Pons (tissue), 1 donor: ENCODE measurements around the gene VIT.

Experiments used
- DNase-seq: peaks from one replicate; pipeline ENCODE4 v3.0.0-alpha.2; 2016; ENCODE audit warnings: low spot score

VIT gene, protein sequence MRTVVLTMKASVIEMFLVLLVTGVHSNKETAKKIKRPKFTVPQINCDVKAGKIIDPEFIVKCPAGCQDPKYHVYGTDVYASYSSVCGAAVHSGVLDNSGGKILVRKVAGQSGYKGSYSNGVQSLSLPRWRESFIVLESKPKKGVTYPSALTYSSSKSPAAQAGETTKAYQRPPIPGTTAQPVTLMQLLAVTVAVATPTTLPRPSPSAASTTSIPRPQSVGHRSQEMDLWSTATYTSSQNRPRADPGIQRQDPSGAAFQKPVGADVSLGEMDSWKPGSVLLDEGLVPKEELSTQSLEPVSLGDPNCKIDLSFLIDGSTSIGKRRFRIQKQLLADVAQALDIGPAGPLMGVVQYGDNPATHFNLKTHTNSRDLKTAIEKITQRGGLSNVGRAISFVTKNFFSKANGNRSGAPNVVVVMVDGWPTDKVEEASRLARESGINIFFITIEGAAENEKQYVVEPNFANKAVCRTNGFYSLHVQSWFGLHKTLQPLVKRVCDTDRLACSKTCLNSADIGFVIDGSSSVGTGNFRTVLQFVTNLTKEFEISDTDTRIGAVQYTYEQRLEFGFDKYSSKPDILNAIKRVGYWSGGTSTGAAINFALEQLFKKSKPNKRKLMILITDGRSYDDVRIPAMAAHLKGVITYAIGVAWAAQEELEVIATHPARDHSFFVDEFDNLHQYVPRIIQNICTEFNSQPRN

DNA sequence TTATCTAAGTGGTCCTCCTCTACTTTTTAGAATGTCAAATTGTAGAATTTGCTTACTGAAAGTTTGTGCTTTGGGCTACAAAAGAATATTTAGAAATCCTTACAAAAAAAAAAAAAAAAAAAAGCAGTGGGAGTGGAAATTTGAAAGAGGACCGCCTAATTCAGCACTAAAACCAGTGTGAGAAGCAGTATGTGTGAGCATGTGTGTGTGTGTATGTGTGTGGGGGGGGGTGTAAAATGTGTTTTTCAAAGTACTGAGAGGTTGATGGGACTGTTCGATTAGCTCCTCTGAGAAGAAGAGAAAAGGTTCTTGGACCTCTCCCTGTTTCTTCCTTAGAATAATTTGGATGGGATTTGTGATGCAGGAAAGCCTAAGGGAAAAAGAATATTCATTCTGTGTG lies at the start of gene VIT:
Gene VIT (plus strand): TSS at position 175 of the 400 bp plus-strand sequence. CDS start 19,664 bp downstream, outside the sequence.
- DNase-seq: no peak

GRCh38 chr2:36650031-36650829 lies 46.3 kb upstream of the VIT start:
- DNase-seq: no peak

- no peak for DNase-seq
Observed at GRCh38 chr2:36653155-36653554, 43.4 kb upstream of the VIT start.

DNA sequence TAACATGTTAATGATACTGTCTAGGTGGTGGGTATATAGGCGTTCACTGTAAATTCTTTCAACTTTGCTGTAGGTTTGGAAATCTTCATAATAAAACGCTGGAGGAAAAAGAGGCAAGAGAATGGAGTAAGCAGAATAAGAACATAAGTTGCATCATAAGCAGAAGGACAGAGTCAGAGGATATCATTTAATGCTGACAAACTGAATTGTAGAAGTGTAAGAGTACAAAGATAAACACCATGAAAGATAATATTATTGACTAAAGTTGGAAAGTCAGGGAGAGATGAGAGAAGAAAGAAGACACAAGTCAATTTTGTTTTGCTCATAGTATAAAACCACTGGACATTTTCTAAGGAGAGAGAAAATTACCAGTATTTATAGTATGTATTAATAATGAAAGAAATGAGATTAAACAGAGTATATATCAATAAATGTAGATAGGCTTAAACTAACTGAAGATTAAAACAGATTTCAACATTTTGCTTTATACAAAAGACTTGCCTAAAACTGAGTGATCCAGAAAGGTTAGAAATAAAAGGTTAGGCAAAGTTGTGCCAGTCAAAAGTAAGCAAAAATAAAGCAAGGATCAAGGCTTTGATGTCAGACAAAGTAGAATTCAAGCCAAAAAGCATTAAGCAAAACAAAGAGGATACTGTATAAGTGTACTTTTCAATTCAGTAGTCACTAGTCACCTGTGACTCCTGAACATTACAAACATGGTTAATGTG lies 42.4 kb upstream of the VIT start:
- no peak for DNase-seq

DNA sequence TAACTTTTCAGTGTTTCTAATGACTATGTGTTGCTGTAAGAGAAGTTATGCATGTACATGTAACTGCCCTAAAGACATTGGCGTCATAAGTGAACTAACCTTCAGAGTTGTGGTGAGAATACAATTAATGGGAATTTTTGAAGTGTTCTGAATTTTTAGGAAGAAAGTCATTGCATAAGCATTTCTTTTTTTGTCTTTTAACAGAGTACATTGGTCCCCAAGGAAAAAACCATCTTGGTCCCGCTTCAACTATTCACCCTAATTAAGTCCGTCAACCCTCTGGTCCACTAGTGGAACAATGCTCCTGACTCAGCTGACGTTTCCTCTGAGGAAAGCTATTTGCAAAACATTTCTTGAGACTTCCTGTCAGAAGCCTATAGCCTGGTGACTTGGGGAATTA lies 41.1 kb upstream of the VIT start:
- no peak for DNase-seq

DNA sequence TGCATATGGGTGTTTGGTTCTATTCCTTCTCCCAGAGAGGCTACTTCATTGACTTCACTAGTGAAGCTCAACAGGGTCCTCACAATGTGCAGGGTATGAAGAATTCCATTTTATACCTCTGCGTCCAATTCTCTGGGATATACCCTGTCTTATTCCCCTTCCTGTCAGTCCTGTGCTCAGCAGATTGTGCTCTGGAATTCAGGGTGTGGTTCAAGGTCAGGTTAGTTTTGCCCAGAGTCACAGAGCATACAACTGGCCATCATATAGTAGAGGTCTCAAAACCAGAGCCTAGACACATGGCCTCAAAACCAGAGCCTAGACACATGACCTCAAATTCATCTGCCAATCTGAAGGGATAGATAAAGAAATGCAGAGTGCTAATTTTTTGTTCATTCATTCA lies 38.8 kb upstream of the VIT start:
- DNase-seq: no peak

DNA sequence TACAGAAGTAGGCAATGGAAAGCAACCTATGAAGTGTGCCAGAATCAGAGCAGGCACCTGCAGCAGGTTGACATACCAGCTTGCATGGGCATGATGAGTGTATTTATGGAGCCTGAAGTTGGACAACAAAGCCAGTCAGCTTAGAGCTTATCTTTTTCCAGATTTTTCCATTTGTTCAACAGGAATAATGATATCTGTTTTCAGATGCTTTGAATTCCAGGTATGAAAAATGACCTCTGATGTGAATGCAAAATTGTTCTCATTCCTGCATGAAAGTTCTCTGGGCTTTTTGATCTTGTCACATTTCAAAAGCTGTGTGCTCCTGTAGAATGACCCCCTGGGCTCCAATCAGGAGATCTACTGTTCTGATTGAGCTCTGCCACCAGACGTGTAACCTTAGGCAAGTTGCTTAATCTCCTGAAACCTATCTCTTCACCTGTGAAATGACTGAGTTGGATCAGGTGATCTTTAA lies 38.2 kb upstream of the VIT start:
- DNase-seq: no peak

- no peak for DNase-seq
Observed at GRCh38 chr2:36659218-36659617, 37.3 kb upstream of the VIT start.

DNA sequence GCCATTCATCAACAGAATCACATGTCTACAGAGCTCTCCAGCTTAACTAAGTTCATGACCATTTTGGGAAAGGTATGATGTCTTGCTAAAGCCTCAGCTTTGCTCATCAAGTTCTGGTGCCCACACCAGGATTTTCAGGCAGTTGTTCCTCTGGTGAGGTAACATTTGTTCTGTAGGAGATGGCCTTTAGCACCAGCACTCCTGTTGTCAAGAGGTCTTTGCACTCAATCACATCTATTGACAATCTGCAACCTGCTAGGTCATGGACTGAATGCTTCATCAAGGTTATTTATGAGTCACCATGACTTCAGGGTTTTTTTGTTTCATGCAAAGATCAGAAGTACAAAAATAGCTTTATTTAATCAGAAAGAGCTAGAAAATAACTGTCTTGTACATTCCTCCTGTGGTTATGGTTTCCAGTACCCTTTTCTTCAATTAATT lies 36.6 kb upstream of the VIT start:
- DNase-seq: no peak

DNA sequence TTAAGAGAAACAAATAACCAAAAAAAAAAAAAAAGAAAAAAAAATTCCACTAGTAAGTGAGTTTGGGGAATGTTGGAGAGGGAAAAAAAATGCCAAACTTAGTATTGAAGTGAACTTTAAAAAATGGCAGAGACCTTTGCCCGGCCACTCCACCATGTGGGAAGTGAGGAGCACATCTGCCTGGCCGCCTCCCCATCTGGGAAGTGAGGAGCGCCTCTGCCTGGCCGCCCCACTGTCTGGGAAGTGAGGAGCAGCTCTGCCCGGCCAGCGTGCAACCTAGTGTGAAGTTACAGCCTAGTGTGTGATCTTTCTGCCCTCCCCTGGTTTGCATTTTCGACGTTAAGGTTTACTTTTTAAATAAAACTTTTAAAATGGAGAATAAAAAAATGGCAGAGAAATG lies 33.9 kb upstream of the VIT start:
- DNase-seq: no peak

GRCh38 chr2:36663295-36663694 lies 33.2 kb upstream of the VIT start:
- DNase-seq: no peak

GRCh38 chr2:36663851-36664695 lies 32.4 kb upstream of the VIT start:
- DNase-seq: peak; percentile 92

DNA sequence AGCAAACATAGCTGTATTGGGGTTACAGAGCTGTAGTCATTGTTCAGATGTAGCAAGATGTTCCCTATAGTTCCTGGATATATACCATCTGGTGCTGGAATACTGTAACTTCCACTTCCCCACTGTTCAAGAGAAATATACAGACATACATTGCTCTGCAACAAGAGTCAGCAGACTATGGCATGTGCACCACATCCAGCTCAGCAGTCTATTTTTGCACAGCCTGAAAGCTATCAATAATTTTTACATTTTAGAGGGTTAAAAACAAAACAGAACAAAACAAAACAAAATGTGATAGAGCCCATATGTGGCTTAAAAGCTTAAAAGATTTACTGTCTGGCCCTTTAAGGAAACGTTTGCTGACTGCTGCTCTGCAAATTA lies 31.8 kb upstream of the VIT start:
- DNase-seq: no peak

- no peak for DNase-seq
Observed at GRCh38 chr2:36667931-36668330, 28.6 kb upstream of the VIT start.

DNA sequence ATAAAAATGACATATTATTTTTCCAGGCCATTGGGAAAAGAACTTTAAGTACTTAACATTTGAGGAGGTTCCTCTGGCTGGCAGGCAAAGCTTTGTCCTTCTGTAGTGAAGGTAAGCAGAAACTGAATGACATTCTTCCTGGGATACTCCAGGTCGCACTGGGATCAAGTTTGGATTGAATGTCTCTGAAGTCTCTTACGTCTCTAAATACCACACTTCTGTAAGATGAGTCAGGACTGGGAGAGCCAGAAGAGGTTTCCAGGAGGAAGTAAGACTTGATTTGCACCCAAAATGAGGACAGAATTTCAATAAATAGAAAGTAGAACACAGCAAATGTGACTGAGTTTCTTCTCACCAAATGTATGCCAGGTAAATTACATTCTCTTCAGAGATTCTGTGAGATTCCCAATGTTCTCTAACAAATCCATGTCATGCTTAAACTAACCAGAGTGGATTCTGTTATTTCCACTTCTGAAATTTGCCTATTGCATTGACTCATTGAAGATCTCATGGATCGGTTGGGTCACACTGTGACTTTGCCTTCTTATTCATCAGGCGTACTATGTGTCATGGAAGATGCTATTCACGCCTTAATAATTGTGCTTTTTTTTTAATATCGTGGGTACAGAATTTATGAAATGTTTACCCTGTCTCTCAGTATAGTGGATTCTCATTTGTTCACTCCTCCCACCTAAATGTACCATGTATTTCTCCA lies 25.5 kb upstream of the VIT start:
- no peak for DNase-seq

DNA sequence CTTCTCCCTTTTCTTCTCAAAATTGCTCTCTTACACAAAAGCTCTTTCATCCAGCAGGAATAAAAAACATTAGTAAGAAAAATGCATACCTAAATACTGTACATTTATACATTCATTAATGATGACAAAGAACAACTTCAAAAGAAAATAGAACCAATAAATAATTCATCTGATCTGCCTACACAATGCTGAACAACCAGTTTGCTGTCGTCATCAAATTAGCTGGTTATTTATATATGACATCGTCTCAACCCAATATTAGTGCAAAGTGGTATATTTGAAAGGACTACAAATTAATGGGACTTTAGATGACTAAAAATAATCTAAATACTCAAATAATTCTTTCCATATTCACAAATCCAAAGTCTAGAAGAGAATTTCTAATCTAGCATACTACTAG lies 24.8 kb upstream of the VIT start:
- no peak for DNase-seq

- peak; percentile 49 for DNase-seq
Observed at GRCh38 chr2:36672199-36672598, 24.3 kb upstream of the VIT start.

DNA sequence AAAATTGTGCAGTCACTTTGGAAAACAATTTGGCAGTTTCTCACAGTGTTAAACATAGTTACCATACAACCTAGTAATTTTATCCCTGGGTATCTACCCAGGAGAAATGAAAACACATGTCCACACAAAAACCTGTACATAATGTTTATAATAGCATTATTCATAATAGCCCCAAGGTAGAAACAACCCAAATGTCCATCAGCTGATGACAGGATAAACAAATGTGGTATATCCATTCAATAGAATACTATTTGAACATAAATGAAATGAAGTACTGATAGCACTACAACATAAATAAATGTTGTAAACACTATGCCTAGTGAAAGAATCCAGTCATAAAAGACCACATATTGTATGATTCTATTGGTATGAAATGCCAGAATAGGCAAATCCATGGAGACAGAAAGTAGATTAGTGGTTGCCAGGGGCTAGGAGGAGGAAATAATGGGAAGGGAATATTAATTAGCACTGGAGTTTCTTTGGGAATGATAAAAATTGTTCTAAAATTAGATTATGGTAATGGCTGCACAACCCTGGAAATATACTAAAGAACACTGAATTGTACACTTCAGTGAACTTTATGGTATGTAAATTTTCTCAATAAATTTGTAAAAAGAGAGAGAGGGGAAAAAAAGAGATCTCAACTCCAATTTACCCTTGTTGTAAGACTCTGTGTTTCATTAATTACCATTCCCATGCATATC lies 20.8 kb upstream of the VIT start:
- DNase-seq: no peak

GRCh38 chr2:36676364-36676763 lies 20.1 kb upstream of the VIT start:
- no peak for DNase-seq

GRCh38 chr2:36677386-36677785 lies 19.1 kb upstream of the VIT start:
- DNase-seq: no peak
